Body of pancreas (tissue), 4 donors: Measurements from ENCODE around the gene SPATS2L. TPM values are rescaled to one million over a fixed set of nuclear protein-coding genes. Genes with fewer than 3 reads are reported as not detected.

Experiments
- ATAC-seq: fragments of 150-250 bp; one replicate; pipeline ENCODE4 v1.9.1; 2016
- DNase-seq, 4 donors: peaks; one replicate each; pipeline ENCODE4 v3.0.0-alpha.2; 2019
- H3K27ac ChIP-seq, 4 donors: fragments of 200-600 bp; sonication (generic); 1 replicate in 3 of 4; 2 replicates in 1 of 4; pipeline versions ENCODE4 v1.5.1 to v1.6.1; 2016 to 2019; ENCODE audit warnings: mild to moderate bottlenecking in 1 of 4, mixed read lengths in 1 of 4, moderate library complexity in 1 of 4
- H3K27me3 ChIP-seq, 2 donors: fragments of 200-600 bp; sonication (generic); one replicate each; pipeline ENCODE4 v1.6.0; 2016; ENCODE audit warnings: mild to moderate bottlenecking in 1 of 2
- H3K36me3 ChIP-seq, 2 donors: fragments of 200-600 bp; sonication (generic); replicated peaks in 1 of 2; 2 replicates each; pipeline ENCODE4 v1.5.1; 2016; ENCODE audit warnings: low read depth in 2 of 2; ENCODE audit not compliant: insufficient read depth in 1 of 2
- H3K4me1 ChIP-seq: fragments of 200-600 bp; sonication (generic); one replicate; pipeline ENCODE4 v1.6.0; 2016
- H3K4me3 ChIP-seq, 2 donors: fragments of 200-600 bp; sonication (generic); 1 replicate in 1 of 2; 2 replicates in 1 of 2; pipeline ENCODE4 v1.5.1; 2016 to 2019
- H3K9me3 ChIP-seq, 3 donors: fragments of 200-600 bp; sonication (generic); 1 replicate in 2 of 3; 2 replicates in 1 of 3; pipeline ENCODE4 v1.5.1; 2016
- CTCF ChIP-seq, 7 experiments: fragments of 450-650 bp in 4 of 7; fragments of 200-600 bp in 3 of 7; sonication (generic) in 3 of 7; IDR thresholded peaks; one replicate each; pipeline ENCODE4 v1.5.1; 2016 to 2019; ENCODE audit warnings: antibody characterized with exemption in 7 of 7
- POLR2A ChIP-seq, 3 donors: fragments of 450-650 bp; IDR thresholded peaks; one replicate each; pipeline ENCODE4 v1.6.1; 2016; ENCODE audit warnings: antibody characterized with exemption in 3 of 3, mild to moderate bottlenecking in 2 of 3
- WGBS, 2 donors: methylation state at CpG; one replicate each; pipeline ENCODE4 v1.1.5; 2017; 5-methylcytosine and 5-hydroxymethylcytosine counted together
- intact Hi-C: fragments of 100-400 bp; cut with DNase I; formaldehyde crosslinking; loops from one replicate; pipeline ENCODE4 v1.15.1; 2023
- total RNA-seq, 2 donors: library from RNA; depleted of rRNA; stranded (reverse); fragments of >200 nt; gene quantifications; one replicate each; pipeline ENCODE4 v1.1.0, GENCODE V29; 2016

Gene SPATS2L
- total RNA-seq, 2 donors from 2014 or later, result 39.2 to 49.8 TPM

GRCh38 chr2:200379481-200380090 is 73.1 kb downstream of the SPATS2L start:
- Histone ChIP-seq H3K36me3 (no peaks in the 10 kb centered on the region), H3K4me3 (no peak overlapping the region), H3K4me1 (peaks cover 56% of the 10 kb centered on the region), H3K27me3 (no peaks in the 10 kb centered on the region), H3K27ac (peak overlapping the region in 3 of 4 donors; percentile 66 to 73 (median 71)), H3K9me3 (no peaks in the 10 kb centered on the region)
- 69 to 73% methylated on average over 5 of the region's 5 CpGs for WGBS, 2 donors
- no peak for DNase-seq
- TF ChIP-seq CTCF (IDR thresholded peaks at IDR 0.05), result no peak
- no peak for TF ChIP-seq POLR2A (IDR thresholded peaks at IDR 0.05)
- intact Hi-C loops, result no loop called here
- ATAC-seq, result no peak

GRCh38 chr2:200380091-200380561 is 73.6 kb downstream of the SPATS2L start:
- no peak for TF ChIP-seq CTCF (IDR thresholded peaks at IDR 0.05)
- no peak for TF ChIP-seq POLR2A (IDR thresholded peaks at IDR 0.05)
- H3K36me3 ChIP-seq, result no peaks in the 10 kb centered on the region
- peaks cover 56% of the 10 kb centered on the region for H3K4me1 ChIP-seq
- H3K27me3 ChIP-seq, result no peaks in the 10 kb centered on the region
- DNase-seq (no peak), ATAC-seq (no peak)
- H3K9me3 ChIP-seq, result no peaks in the 10 kb centered on the region
- no peak overlapping the region for H3K4me3 ChIP-seq
- H3K27ac ChIP-seq, result no peak overlapping the region
- intact Hi-C loops, result no loop called here
- WGBS, 2 donors, result 83 to 86% methylated on average over 9 of the region's 9 CpGs

GRCh38 chr2:200380833-200381542 is 74.5 kb downstream of the SPATS2L start:
- Histone ChIP-seq H3K4me1 (peaks cover 56% of the 10 kb centered on the region), H3K9me3 (no peaks in the 10 kb centered on the region), H3K36me3 (no peaks in the 10 kb centered on the region), H3K27ac (peak overlapping the region in 1 of 4 donors; percentile 36), H3K27me3 (no peaks in the 10 kb centered on the region), H3K4me3 (no peak overlapping the region)
- ATAC-seq, result no peak
- WGBS, 2 donors, result 63 to 78% methylated on average over 5 of the region's 5 CpGs
- no peak for DNase-seq
- TF ChIP-seq POLR2A (IDR thresholded peaks at IDR 0.05) (no peak), CTCF (IDR thresholded peaks at IDR 0.05) (no peak)
- intact Hi-C loops, result no loop called here

- peaks cover 37% of the 10 kb centered on the region for H3K4me1 ChIP-seq
- no peaks in the 10 kb centered on the region for H3K36me3 ChIP-seq
- H3K27me3 ChIP-seq, result no peaks in the 10 kb centered on the region
- 90 to 91% methylated on average over 6 of the region's 6 CpGs for WGBS, 2 donors
- no peak overlapping the region for H3K27ac ChIP-seq
- H3K4me3 ChIP-seq, result no peak overlapping the region
- no peaks in the 10 kb centered on the region for H3K9me3 ChIP-seq
- DNase-seq (no peak), ATAC-seq (no peak)
- intact Hi-C loops, result no loop called here
- no peak for TF ChIP-seq POLR2A (IDR thresholded peaks at IDR 0.05)
- no peak for TF ChIP-seq CTCF (IDR thresholded peaks at IDR 0.05)
Measured at GRCh38 chr2:200382874-200383273, 76.4 kb downstream of the SPATS2L start.
